NB4 (cell line): ENCODE data around the gene HDDC2.

Source experiments
- MYC ChIP-seq: IDR thresholded peaks from 2 replicates; pipeline ENCODE4 v1.6.1; 2011; ENCODE audit warnings: low read depth, low read length
- POLR2A ChIP-seq: IDR thresholded peaks from 2 replicates; pipeline ENCODE4 v1.6.1; 2011; ENCODE audit warnings: mild to moderate bottlenecking; ENCODE audit not compliant: insufficient read length; ENCODE audit errors: extremely low read depth
- TF ChIP-seq, protein P1 (sequence below): IDR thresholded peaks from one replicate; pipeline ENCODE4 v1.5.1; 2012; ENCODE audit warnings: low read depth, low read length

DNA sequence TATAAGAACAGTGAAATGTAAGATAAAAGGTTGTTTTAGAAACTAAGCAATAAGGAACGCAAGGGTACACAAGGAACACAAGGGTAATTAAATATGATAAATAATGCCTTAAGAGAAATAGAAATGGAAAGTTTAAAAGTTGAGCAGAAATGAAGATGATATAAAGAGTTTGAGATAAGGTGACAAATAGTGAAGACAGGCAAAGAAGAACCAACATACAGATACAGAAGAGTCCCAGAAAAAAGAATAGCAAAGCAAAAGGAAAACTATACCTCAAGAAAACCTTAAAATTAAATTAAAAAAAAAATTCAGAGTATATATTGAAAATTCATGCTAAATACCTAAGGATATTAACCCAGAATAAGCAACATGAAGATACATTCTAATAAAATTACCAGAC, 16.4 kb downstream of the HDDC2 start:
- TF ChIP-seq, protein P1, sequence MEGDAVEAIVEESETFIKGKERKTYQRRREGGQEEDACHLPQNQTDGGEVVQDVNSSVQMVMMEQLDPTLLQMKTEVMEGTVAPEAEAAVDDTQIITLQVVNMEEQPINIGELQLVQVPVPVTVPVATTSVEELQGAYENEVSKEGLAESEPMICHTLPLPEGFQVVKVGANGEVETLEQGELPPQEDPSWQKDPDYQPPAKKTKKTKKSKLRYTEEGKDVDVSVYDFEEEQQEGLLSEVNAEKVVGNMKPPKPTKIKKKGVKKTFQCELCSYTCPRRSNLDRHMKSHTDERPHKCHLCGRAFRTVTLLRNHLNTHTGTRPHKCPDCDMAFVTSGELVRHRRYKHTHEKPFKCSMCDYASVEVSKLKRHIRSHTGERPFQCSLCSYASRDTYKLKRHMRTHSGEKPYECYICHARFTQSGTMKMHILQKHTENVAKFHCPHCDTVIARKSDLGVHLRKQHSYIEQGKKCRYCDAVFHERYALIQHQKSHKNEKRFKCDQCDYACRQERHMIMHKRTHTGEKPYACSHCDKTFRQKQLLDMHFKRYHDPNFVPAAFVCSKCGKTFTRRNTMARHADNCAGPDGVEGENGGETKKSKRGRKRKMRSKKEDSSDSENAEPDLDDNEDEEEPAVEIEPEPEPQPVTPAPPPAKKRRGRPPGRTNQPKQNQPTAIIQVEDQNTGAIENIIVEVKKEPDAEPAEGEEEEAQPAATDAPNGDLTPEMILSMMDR: no peak
- TF ChIP-seq MYC: no peak
- no peak for TF ChIP-seq POLR2A
